Chondrocyte (in vitro differentiated cells): ENCODE data around the gene MPPED2. TPM values are rescaled to one million over a fixed set of nuclear protein-coding genes. Genes with fewer than 3 reads are reported as not detected.

Source experiments
- DNase-seq: peaks from one replicate; pipeline ENCODE4 v3.0.0; 2021; ENCODE audit warnings: mixed read lengths, low spot score
- H3K27ac Mint-ChIP-seq: one replicate; pipeline ENCODE4 v1.8.0; 2021; ENCODE audit warnings: mild to moderate bottlenecking, moderate library complexity, mixed read lengths; ENCODE audit not compliant: unreplicated experiment
- H3K27me3 Mint-ChIP-seq: 2 replicates; pipeline ENCODE4 v1.8.0; 2021; ENCODE audit warnings: low read depth, mixed read lengths
- H3K36me3 Mint-ChIP-seq: 2 replicates; pipeline ENCODE4 v1.8.0; 2021; ENCODE audit warnings: low read depth, mixed read lengths
- H3K4me1 Mint-ChIP-seq: 2 replicates; pipeline ENCODE4 v1.8.0; 2021; ENCODE audit warnings: low read depth, mild to moderate bottlenecking, mixed read lengths
- H3K4me3 Mint-ChIP-seq: one replicate; pipeline ENCODE4 v1.8.0; 2021; ENCODE audit warnings: mild to moderate bottlenecking, moderate library complexity, mixed read lengths; ENCODE audit not compliant: unreplicated experiment
- H3K9me3 Mint-ChIP-seq: 2 replicates; pipeline ENCODE4 v1.8.0; 2021; ENCODE audit warnings: low read depth, mixed read lengths
- CTCF ChIP-seq: fragments of 200-600 bp; sonication (generic); IDR thresholded peaks from 2 replicates; pipeline ENCODE4 v1.5.0; 2021; ENCODE audit warnings: antibody characterized with exemption, mild to moderate bottlenecking, moderate library complexity
- total RNA-seq: library from RNA; stranded (reverse); gene quantifications from 3 replicates; pipeline ENCODE4 v1.2.1, GENCODE V29; 2021

MPPED2 gene
- total RNA-seq, 1 donor from 2014 or later, result not detected

GRCh38 chr11:30499940-30500339 is 86.2 kb downstream of the MPPED2 start:
- H3K4me3 Mint-ChIP-seq, result no peak overlapping the region
- H3K9me3 Mint-ChIP-seq, result no peaks in the 10 kb centered on the region
- no peaks in the 10 kb centered on the region for H3K36me3 Mint-ChIP-seq
- DNase-seq, result no peak
- no peak overlapping the region for H3K27ac Mint-ChIP-seq
- H3K4me1 Mint-ChIP-seq, result no peaks in the 10 kb centered on the region
- no peak for TF ChIP-seq CTCF
- H3K27me3 Mint-ChIP-seq, result peaks cover 22% of the 10 kb centered on the region

GRCh38 chr11:30497600-30497999 is 88.6 kb downstream of the MPPED2 start:
- Mint-ChIP-seq H3K27ac (no peak overlapping the region), H3K4me1 (no peaks in the 10 kb centered on the region), H3K36me3 (no peaks in the 10 kb centered on the region), H3K9me3 (no peaks in the 10 kb centered on the region), H3K4me3 (no peak overlapping the region), H3K27me3 (peaks cover 22% of the 10 kb centered on the region)
- no peak for TF ChIP-seq CTCF
- no peak for DNase-seq

GRCh38 chr11:30496935-30497334 is 89.2 kb downstream of the MPPED2 start:
- Mint-ChIP-seq H3K27ac (no peak overlapping the region), H3K4me3 (no peak overlapping the region), H3K36me3 (no peaks in the 10 kb centered on the region), H3K9me3 (no peaks in the 10 kb centered on the region), H3K4me1 (no peaks in the 10 kb centered on the region), H3K27me3 (peaks cover 24% of the 10 kb centered on the region)
- no peak for DNase-seq
- TF ChIP-seq CTCF, result no peak

- peaks cover 27% of the 10 kb centered on the region for H3K27me3 Mint-ChIP-seq
- no peak for TF ChIP-seq CTCF
- H3K9me3 Mint-ChIP-seq, result no peaks in the 10 kb centered on the region
- no peaks in the 10 kb centered on the region for H3K36me3 Mint-ChIP-seq
- no peak overlapping the region for H3K27ac Mint-ChIP-seq
- no peaks in the 10 kb centered on the region for H3K4me1 Mint-ChIP-seq
- DNase-seq, result no peak
- H3K4me3 Mint-ChIP-seq, result no peak overlapping the region
Measured at GRCh38 chr11:30495437-30495836, 90.7 kb downstream of the MPPED2 start.

DNA sequence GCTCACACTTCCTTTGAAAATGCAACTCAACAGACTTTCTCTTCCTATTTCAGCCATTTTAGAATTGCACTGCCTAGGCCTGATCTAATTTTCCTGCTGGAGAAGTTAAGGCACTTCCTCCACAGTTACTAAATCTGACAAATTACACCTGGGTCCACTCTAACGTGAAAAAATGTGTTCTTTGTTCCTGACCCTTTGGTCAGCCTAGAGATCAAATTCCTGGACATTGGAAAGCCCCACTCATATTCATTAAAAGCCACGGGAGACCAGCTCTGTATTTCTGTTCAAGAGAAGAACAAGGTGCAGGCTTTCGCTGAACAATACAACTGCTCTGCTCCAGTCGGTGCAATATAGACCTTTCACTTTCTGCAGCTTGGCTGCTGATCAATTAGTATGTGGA is 96.6 kb downstream of the MPPED2 start:
- no peak for TF ChIP-seq CTCF
- Mint-ChIP-seq H3K4me1 (peaks cover 22% of the 10 kb centered on the region), H3K4me3 (no peak overlapping the region)

More for the DNA sequence above, 96.6 kb downstream of the MPPED2 start:
- Mint-ChIP-seq H3K27ac (no peak overlapping the region), H3K9me3 (no peaks in the 10 kb centered on the region), H3K27me3 (peaks cover 17% of the 10 kb centered on the region), H3K36me3 (no peaks in the 10 kb centered on the region)
- no peak for DNase-seq
